ENCODE measurements around the gene ANKRD12.

DNA sequence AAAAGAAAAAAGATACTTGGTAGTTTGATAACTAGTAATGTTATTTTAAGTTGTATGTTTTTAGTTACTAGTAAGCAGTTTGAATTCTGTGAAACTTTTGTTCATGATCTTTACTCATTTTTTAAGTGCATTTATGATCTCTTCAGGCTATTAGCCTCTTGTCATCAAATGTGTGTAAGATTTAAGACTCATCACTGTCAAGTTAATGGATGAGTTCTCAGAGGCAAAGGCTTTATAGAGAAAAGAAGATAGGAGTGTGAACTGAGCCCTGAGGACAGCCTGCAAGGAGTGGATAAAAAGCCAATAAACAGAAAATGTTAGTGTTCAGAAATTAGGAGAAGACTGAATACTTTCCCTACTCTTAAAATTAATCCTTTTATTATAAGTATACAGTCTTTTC lies 20.6 kb upstream of the ANKRD12 start:
- TF ChIP-seq EZH2 (IDR thresholded peaks at IDR 0.05) (no peak), POLR2AphosphoS5 (IDR thresholded peaks at IDR 0.05; ENCODE audit: borderline replicate concordance, low read depth, low read length) (no peak)
